GM23338 (cell line): ENCODE measurements around the gene OSBPL10. TPM values are rescaled to one million over a fixed set of nuclear protein-coding genes. Genes with fewer than 3 reads are reported as not detected.

Source experiments
- ATAC-seq: fragments of 200-7000 bp; cut with Tn5 transposase; 3 replicates; pipeline ENCODE4 v1.9.1; 2020
- DNase-seq: peaks from one replicate; pipeline ENCODE4 v3.0.0-alpha.2; 2015; ENCODE audit warnings: low spot score
- H2AFZ ChIP-seq: fragments of 200-600 bp; sonication (generic); 2 replicates; pipeline ENCODE4 v1.8.0; 2016; ENCODE audit warnings: antibody characterized with exemption, mild to moderate bottlenecking, moderate library complexity
- H3F3A ChIP-seq: fragments of 200-600 bp; sonication (generic); replicated peaks from 2 replicates; pipeline ENCODE4 v1.8.0; 2017; ENCODE audit warnings: antibody characterized with exemption, mixed run types, low read depth
- H3K27ac ChIP-seq: fragments of 200-600 bp; sonication (generic); 2 replicates; pipeline ENCODE4 v1.6.1; 2016; ENCODE audit warnings: low read depth
- H3K27me3 ChIP-seq: fragments of 200-600 bp; sonication (generic); 2 replicates; pipeline ENCODE4 v1.8.0; 2016; ENCODE audit warnings: mild to moderate bottlenecking, mixed run types, moderate library complexity; ENCODE audit not compliant: insufficient read depth
- H3K36me3 ChIP-seq: fragments of 200-600 bp; sonication (generic); 2 replicates; pipeline ENCODE4 v1.8.0; 2016; ENCODE audit warnings: mild to moderate bottlenecking; ENCODE audit not compliant: insufficient read depth
- H3K4me1 ChIP-seq: fragments of 200-600 bp; sonication (generic); 2 replicates; pipeline ENCODE4 v1.8.0; 2016; ENCODE audit warnings: mild to moderate bottlenecking, moderate library complexity; ENCODE audit not compliant: insufficient read depth
- H3K4me2 ChIP-seq: fragments of 200-600 bp; sonication (generic); 2 replicates; pipeline ENCODE4 v1.7.1; 2017; ENCODE audit warnings: mixed run types
- H3K4me3 ChIP-seq: fragments of 200-600 bp; sonication (generic); 2 replicates; pipeline ENCODE4 v1.6.1; 2016; ENCODE audit warnings: mixed run types
- H3K79me2 ChIP-seq: fragments of 200-600 bp; sonication (generic); replicated peaks from 2 replicates; pipeline ENCODE4 v1.8.0; 2017; ENCODE audit warnings: mild to moderate bottlenecking; ENCODE audit not compliant: insufficient read depth
- H3K9me2 ChIP-seq: fragments of 200-600 bp; sonication (generic); 2 replicates; pipeline ENCODE4 v1.8.0; 2017; ENCODE audit not compliant: insufficient read depth
- H4K20me1 ChIP-seq: fragments of 200-600 bp; sonication (generic); replicated peaks from 2 replicates; pipeline ENCODE4 v1.8.0; 2017; ENCODE audit warnings: mild to moderate bottlenecking; ENCODE audit not compliant: insufficient read depth
- H3K27ac Mint-ChIP-seq: 2 replicates; pipeline ENCODE4 v1.8.0; 2020; ENCODE audit warnings: inconsistent platforms, mild to moderate bottlenecking, moderate library complexity, mixed read lengths
- H3K27me3 Mint-ChIP-seq: 3 replicates; pipeline ENCODE4 v1.8.0; 2022; ENCODE audit warnings: low read depth, mild to moderate bottlenecking, moderate library complexity, mixed read lengths, inconsistent platforms; ENCODE audit not compliant: insufficient read depth, poor library complexity
- H3K36me3 Mint-ChIP-seq: 3 replicates; pipeline ENCODE4 v1.8.0; 2021; ENCODE audit warnings: low read depth, mild to moderate bottlenecking, inconsistent platforms, moderate library complexity, mixed read lengths
- H3K4me1 Mint-ChIP-seq: 3 replicates; pipeline ENCODE4 v1.8.0; 2020; ENCODE audit warnings: mild to moderate bottlenecking, inconsistent platforms, mixed read lengths
- H3K4me3 Mint-ChIP-seq: 3 replicates; pipeline ENCODE4 v1.8.0; 2021; ENCODE audit warnings: moderate library complexity, mild to moderate bottlenecking, inconsistent platforms, mixed read lengths
- H3K9me3 Mint-ChIP-seq: 3 replicates; pipeline ENCODE4 v1.8.0; 2020; ENCODE audit warnings: moderate library complexity, mild to moderate bottlenecking, inconsistent platforms, mixed read lengths
- CREB1 ChIP-seq: fragments of 250-450 bp; sonication (Bioruptor Pico); IDR thresholded peaks from 2 replicates; pipeline ENCODE4 v1.5.0; 2020; ENCODE audit warnings: low read depth, mild to moderate bottlenecking, moderate library complexity
- EZH2 ChIP-seq: fragments of 200-600 bp; sonication (generic); IDR thresholded peaks from one replicate; pipeline ENCODE4 v1.8.0; 2017; ENCODE audit warnings: antibody characterized with exemption, mild to moderate bottlenecking, low read depth; ENCODE audit not compliant: unreplicated experiment
- NANOG ChIP-seq: IDR thresholded peaks from 2 replicates; pipeline ENCODE4 v1.6.1; 2016; ENCODE audit warnings: antibody characterized with exemption, borderline replicate concordance
- STAT1 ChIP-seq: IDR thresholded peaks from one replicate; pipeline ENCODE4 v1.6.1; 2016; ENCODE audit warnings: antibody characterized with exemption; ENCODE audit not compliant: unreplicated experiment
- ZNF114 ChIP-seq: fragments of 250-450 bp; sonication (Bioruptor Pico); IDR thresholded peaks from 2 replicates; pipeline ENCODE4 v1.5.0; 2020; ENCODE audit warnings: mild to moderate bottlenecking, moderate library complexity
- ZNF331 ChIP-seq: fragments of 250-450 bp; sonication (Bioruptor Pico); IDR thresholded peaks from 2 replicates; pipeline ENCODE4 v1.5.0; 2020; ENCODE audit warnings: low read depth, mild to moderate bottlenecking, moderate library complexity
- ZNF462 ChIP-seq: fragments of 250-450 bp; sonication (Bioruptor Pico); IDR thresholded peaks from 2 replicates; pipeline ENCODE4 v1.5.0; 2020; ENCODE audit warnings: mild to moderate bottlenecking, moderate library complexity
- polyA plus RNA-seq: library from polyadenylated mRNA; unstranded; fragments of >200 nt; fragmentation: Nextera tagmentation; extraction: Ambion mirVana; gene quantifications from 2 replicates; pipeline ENCODE4 v1.2.1, GENCODE V29; 2016
- total RNA-seq: library from RNA; depleted of rRNA; stranded (reverse); fragments of >200 nt; shearing (Covaris generic); gene quantifications from 2 replicates; pipeline ENCODE4 v1.2.3, GENCODE V29; 2014
- TF ChIP-seq, protein P1 (sequence below): IDR thresholded peaks from 2 replicates; pipeline ENCODE4 v1.6.1; 2016; ENCODE audit warnings: antibody characterized with exemption

The OSBPL10 gene
- total and polyA plus RNA-seq, 2 experiments from 2014 or later, result 23.8 to 149 TPM

GRCh38 chr3:31767920-31768319, 213.1 kb downstream of the OSBPL10 start (continued):
- TF ChIP-seq, protein P1, sequence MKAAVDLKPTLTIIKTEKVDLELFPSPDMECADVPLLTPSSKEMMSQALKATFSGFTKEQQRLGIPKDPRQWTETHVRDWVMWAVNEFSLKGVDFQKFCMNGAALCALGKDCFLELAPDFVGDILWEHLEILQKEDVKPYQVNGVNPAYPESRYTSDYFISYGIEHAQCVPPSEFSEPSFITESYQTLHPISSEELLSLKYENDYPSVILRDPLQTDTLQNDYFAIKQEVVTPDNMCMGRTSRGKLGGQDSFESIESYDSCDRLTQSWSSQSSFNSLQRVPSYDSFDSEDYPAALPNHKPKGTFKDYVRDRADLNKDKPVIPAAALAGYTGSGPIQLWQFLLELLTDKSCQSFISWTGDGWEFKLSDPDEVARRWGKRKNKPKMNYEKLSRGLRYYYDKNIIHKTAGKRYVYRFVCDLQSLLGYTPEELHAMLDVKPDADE, result no peak
- no peak for TF ChIP-seq EZH2
- TF ChIP-seq CREB1 (CRISPR knock-in tag), result no peak
- TF ChIP-seq ZNF331 (CRISPR knock-in tag), result no peak
- no peak for TF ChIP-seq ZNF462 (CRISPR knock-in tag)

DNA sequence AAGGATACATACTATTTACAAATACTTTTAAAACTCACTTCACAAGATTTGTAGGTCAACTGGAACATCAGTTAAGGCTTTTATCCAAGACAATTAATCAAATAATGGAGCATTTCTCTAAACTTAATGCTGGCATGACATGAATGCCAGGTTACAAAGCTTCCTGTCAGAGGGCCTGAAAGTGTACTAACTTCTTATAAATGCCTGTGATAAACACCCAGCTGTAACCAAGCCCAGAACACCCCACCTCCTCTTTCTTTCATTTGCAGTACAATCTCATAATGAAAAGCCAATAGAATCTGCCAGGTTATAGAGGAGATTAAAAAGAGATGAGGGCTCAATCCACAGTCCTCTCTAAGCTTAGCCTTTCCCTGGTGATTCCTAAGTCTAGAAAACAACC, 214.4 kb downstream of the OSBPL10 start:
- Mint-ChIP-seq H3K27me3 (peaks cover 4% of the 10 kb centered on the region), H3K4me3 (no peak overlapping the region), H3K27ac (no peak overlapping the region), H3K36me3 (0 out of 3 replicates have a peak, but pooled peaks cover 4% of the 10 kb centered on the region), H3K4me1 (peaks cover 8% of the 10 kb centered on the region), H3K9me3 (no peaks in the 10 kb centered on the region)
- Histone ChIP-seq H3K79me2 (peaks cover 62% of the 10 kb centered on the region), H4K20me1 (peaks cover 24% of the 10 kb centered on the region), H3K36me3 (no peaks in the 10 kb centered on the region), H2AFZ (no peak overlapping the region), H3K4me3 (no peak overlapping the region), H3F3A (no peaks in the 10 kb centered on the region), H3K4me1 (no peaks in the 10 kb centered on the region), H3K9me2 (no peaks in the 10 kb centered on the region), H3K27me3 (no peaks in the 10 kb centered on the region), H3K4me2 (no peak overlapping the region), H3K27ac (no peak overlapping the region)
- DNase-seq, result no peak
- ATAC-seq, result no peak
- TF ChIP-seq, protein P1, result no peak
- TF ChIP-seq ZNF114, result no peak
- no peak for TF ChIP-seq NANOG
- no peak for TF ChIP-seq STAT1
- TF ChIP-seq CREB1 (CRISPR knock-in tag), result no peak
